Measurements from ENCODE around the gene NRXN3. TPM values are rescaled to one million over a fixed set of nuclear protein-coding genes. Genes with fewer than 3 reads are reported as not detected.

Gene NRXN3
- total RNA-seq, 1 experiment from 2014 or later = 1.1 TPM

- no peaks in the 10 kb centered on the region for H3F3A ChIP-seq (ENCODE audit: low read length, unreplicated experiment)
- no peaks in the 10 kb centered on the region for H3K9me3 ChIP-seq (ENCODE audit: low read length)
- no peak overlapping the region for H3K27ac ChIP-seq (ENCODE audit: low read length)
- H3K9me2 ChIP-seq (replicated peaks; ENCODE audit: low read length) = no peaks in the 10 kb centered on the region
- DNase-seq (no peak), ATAC-seq (no peak)
- ChIA-PET POLR2A (ENCODE audit: unreplicated experiment) (no interaction called here), CTCF (no interaction called here)
- intact Hi-C loops (cut with micrococcal nuclease) = no loop called here
- no peaks in the 10 kb centered on the region for H3K4me1 ChIP-seq (ENCODE audit: insufficient read depth, low read length)
- no peaks in the 10 kb centered on the region for H4K20me1 ChIP-seq (ENCODE audit: low read length)
- TF ChIP-seq EZH2phosphoT487 (IDR thresholded peaks at IDR 0.05; ENCODE audit: borderline replicate concordance, low read length) = no peak
- no peak for TF ChIP-seq EZH2 (IDR thresholded peaks at IDR 0.05; ENCODE audit: low read length, unreplicated experiment)
- no peak for TF ChIP-seq CTCF (conservative IDR thresholded peaks at IDR 0.05; ENCODE audit: low read depth, low read length)
- H3K4me2 ChIP-seq (ENCODE audit: low read length) = no peak overlapping the region
- no peak overlapping the region for H3K9ac ChIP-seq (ENCODE audit: low read length)
- H3K27me3 ChIP-seq (ENCODE audit: low read length) = no peaks in the 10 kb centered on the region
- H3K79me2 ChIP-seq (ENCODE audit: low read length) = no peaks in the 10 kb centered on the region
- no peaks in the 10 kb centered on the region for H3K36me3 ChIP-seq (ENCODE audit: low read depth, low read length)
- BruUV-seq (replicated peaks) = no TSS peak
- no peak overlapping the region for H3K4me3 ChIP-seq (ENCODE audit: low read length)
- no peak overlapping the region for H2AFZ ChIP-seq (ENCODE audit: low read length)
Measured at GRCh38 chr14:78358591-78358990, 188.4 kb downstream of the NRXN3 start.

- ChIA-PET POLR2A (ENCODE audit: unreplicated experiment) (interaction anchor here (0.6 kb wide), 1 partner anchor 566 kb away, joined by 9 read pairs; no protein-coding TSS in a partner anchor), CTCF (no interaction called here)
- TF ChIP-seq EZH2 (IDR thresholded peaks at IDR 0.05; ENCODE audit: low read length, unreplicated experiment) = no peak
- TF ChIP-seq EZH2phosphoT487 (IDR thresholded peaks at IDR 0.05; ENCODE audit: borderline replicate concordance, low read length) = no peak
- no peak for TF ChIP-seq CTCF (conservative IDR thresholded peaks at IDR 0.05; ENCODE audit: low read depth, low read length)
- ATAC-seq = no peak
- intact Hi-C loops (cut with micrococcal nuclease) = no loop called here
- Histone ChIP-seq H3K27ac (ENCODE audit: low read length) (no peak overlapping the region), H3F3A (ENCODE audit: low read length, unreplicated experiment) (no peaks in the 10 kb centered on the region), H3K9ac (ENCODE audit: low read length) (no peak overlapping the region), H3K4me1 (ENCODE audit: insufficient read depth, low read length) (no peaks in the 10 kb centered on the region), H3K9me2 (replicated peaks; ENCODE audit: low read length) (no peaks in the 10 kb centered on the region), H4K20me1 (ENCODE audit: low read length) (no peaks in the 10 kb centered on the region), H3K4me2 (ENCODE audit: low read length) (no peak overlapping the region), H3K79me2 (ENCODE audit: low read length) (no peaks in the 10 kb centered on the region), H3K36me3 (ENCODE audit: low read depth, low read length) (no peaks in the 10 kb centered on the region), H2AFZ (ENCODE audit: low read length) (no peak overlapping the region), H3K9me3 (ENCODE audit: low read length) (no peaks in the 10 kb centered on the region), H3K4me3 (ENCODE audit: low read length) (no peak overlapping the region), H3K27me3 (ENCODE audit: low read length) (no peaks in the 10 kb centered on the region)
- DNase-seq = no peak
- BruUV-seq (replicated peaks) = no TSS peak
Measured at GRCh38 chr14:78359581-78359980, 189.4 kb downstream of the NRXN3 start.

GRCh38 chr14:78363008-78363407, 192.8 kb downstream of the NRXN3 start:
- ATAC-seq = no peak
- no peak overlapping the region for H2AFZ ChIP-seq (ENCODE audit: low read length)
- H3K9me3 ChIP-seq (ENCODE audit: low read length) = no peaks in the 10 kb centered on the region
- H3K9ac ChIP-seq (ENCODE audit: low read length) = no peak overlapping the region
- H3K4me3 ChIP-seq (ENCODE audit: low read length) = no peak overlapping the region
- H3K4me2 ChIP-seq (ENCODE audit: low read length) = no peak overlapping the region
- no peaks in the 10 kb centered on the region for H3F3A ChIP-seq (ENCODE audit: low read length, unreplicated experiment)
- TF ChIP-seq EZH2phosphoT487 (IDR thresholded peaks at IDR 0.05; ENCODE audit: borderline replicate concordance, low read length) (no peak), EZH2 (IDR thresholded peaks at IDR 0.05; ENCODE audit: low read length, unreplicated experiment) (no peak), CTCF (conservative IDR thresholded peaks at IDR 0.05; ENCODE audit: low read depth, low read length) (no peak)
- H3K27ac ChIP-seq (ENCODE audit: low read length) = no peak overlapping the region
- H3K27me3 ChIP-seq (ENCODE audit: low read length) = no peaks in the 10 kb centered on the region
- H3K36me3 ChIP-seq (ENCODE audit: low read depth, low read length) = no peaks in the 10 kb centered on the region
- intact Hi-C loops (cut with micrococcal nuclease) = no loop called here
- no peak for DNase-seq
- POLR2A ChIA-PET (ENCODE audit: unreplicated experiment) = no interaction called here
- H3K79me2 ChIP-seq (ENCODE audit: low read length) = no peaks in the 10 kb centered on the region
- BruUV-seq (replicated peaks) = no TSS peak
- H3K9me2 ChIP-seq (replicated peaks; ENCODE audit: low read length) = no peaks in the 10 kb centered on the region
- H4K20me1 ChIP-seq (ENCODE audit: low read length) = no peaks in the 10 kb centered on the region
- CTCF ChIA-PET = no interaction called here
- H3K4me1 ChIP-seq (ENCODE audit: insufficient read depth, low read length) = no peaks in the 10 kb centered on the region
